Stimulated activated CD8-positive, alpha-beta memory T cell treated with anti-CD3 and anti-CD28 coated beads, Interleukin-12 subunit alpha, Interleukin-12 subunit beta, amount 100 ng/mL, for 1 hour (primary cell): ENCODE results near the gene TOMM22.
A peak's percentile ranks its signal among the peaks of the same experiment; 100 is the strongest.

Experiments
- DNase-seq: peaks from one replicate; pipeline ENCODE4 v3.0.0-alpha.2; 2020; ENCODE audit warnings: low read depth

Gene TOMM22

DNA sequence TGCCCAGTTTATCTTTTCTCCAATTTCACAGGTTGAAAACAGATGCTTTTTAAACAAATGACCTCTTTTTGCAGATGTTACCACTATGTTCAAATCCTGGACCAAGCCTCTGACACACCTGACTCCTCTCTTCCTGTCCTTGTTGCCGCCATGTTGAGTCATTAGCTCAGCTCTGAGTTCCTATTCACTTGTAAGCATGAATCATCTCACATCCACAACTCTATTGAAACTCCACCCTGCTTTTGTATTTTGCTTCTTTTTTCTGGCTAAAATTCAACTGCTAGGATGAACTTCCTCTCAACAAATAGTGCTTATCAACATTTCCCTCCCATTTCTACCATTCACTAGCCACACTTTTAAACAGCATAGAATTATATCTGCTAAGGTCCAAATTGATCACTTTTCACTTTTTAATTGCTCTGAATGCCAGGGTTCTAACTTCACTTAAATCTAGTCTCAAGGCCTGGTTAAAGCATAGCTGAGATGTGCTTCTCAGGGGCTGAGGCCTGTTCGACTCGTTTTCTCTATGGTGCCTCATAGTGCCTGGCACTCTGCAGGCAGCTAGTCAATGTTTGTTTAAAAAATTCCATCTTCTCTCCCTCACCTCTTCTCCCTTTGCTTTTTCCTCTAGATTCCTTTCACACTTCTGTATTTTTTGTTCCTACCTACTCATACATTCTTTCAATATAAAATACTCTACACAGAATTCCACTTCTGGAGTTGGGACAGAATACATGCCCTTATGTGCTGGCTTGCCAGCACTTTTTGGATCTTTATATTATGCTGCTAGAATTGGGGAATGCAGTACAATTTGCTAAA is 15.1 kb downstream of the TOMM22 start:
- peak; percentile 23 for DNase-seq

DNA sequence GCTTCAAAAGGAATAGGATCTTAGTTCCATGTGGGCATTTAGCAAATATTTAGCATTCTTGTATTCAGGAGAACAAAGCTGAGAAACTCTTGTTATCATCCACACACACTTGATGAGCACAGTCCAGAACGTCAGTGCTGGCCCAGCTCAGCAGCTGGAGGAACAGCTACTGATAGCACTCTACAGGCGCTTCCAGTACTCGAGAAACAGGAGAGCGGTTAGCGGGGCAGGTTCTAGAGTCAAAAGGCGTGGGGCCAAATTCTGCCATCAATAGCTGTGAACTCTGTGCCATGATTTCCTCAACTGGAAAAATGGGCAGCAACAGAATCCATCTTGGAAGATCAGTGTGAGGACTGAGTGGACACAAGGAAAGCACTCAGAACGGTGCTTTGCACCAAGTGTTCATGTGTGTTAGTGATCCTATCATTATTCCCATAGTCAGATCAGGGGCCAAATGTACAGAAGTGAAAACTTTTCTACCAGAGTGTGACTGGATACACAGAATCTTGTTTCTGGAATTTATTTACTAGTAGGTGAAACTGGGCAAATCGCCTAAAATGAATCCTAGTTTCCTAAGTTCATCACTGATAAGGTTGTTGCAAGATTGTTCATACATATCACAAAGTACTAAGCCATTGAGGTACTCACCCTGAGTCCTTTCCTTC is 15.8 kb downstream of the TOMM22 start:
- no peak for DNase-seq

DNA sequence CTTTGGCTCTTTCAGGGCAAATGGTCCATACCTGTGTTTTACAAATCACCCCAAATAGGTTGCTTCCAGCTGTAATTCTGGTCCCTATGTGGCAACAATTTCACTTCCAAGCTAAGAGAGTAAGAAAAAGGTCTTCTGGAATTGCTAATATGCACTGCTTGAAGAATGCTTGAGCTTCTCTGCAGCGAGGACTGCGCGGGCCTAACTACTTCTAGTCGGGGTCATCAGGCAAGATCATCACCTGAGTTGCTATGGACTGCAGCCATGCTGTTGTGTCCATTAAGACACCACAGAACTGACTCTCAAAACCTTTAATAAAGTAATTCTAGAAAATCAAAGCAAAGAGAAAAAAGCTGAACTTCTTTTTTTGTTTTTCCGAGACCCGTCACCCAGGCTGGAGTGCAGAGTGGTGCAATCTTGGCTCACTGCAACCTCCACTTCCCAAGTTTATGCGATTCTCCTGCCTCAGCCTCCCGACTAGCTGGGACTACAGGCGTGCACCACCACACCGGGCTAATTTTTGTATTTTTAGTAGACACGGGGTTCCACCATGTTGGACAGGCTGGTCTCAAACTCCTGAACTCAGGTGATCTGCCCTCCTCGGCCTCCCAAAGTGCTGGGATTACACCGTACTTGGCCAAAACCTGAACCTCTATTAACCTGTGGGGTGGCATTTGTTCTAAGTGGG is 16.8 kb downstream of the TOMM22 start:
- DNase-seq = no peak

DNA sequence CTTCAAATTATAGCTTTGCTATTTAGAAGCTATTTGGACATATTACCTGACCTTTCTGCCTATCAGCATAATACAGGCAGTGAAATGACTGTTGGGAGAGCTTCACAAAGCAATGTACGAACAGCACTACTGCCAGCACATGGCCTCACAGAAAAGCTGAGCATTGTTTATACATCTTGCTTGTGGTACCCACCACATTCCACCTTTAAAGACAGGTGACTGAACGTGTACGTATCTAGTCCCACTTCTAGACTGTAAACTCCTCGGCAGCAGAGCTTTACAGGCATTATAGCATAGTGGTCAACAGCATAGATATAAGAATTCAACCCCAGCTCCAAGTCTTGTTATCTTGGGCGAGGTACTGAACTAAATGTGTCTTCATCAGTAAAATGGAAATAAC is 17.4 kb downstream of the TOMM22 start:
- no peak for DNase-seq

DNA sequence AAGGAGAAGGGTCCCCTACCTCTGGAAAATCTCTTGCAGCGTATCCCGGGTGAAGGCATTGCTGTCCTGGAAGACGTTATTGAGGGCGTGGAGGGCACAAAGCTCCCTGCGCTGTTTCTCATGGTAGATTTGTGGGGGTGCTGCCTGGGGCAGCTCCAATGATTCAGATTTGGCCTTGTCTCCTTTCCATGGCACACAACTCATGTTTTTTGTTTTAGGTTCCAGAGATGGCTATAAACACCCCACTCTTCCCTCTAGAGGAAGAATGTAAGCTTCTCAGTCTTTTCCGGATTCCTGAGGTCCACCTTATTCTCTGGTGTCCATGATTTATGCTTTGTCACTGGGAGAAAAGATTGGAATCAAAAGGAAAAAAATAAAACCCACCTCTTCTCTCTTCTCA is 18.0 kb downstream of the TOMM22 start:
- no peak for DNase-seq

DNA sequence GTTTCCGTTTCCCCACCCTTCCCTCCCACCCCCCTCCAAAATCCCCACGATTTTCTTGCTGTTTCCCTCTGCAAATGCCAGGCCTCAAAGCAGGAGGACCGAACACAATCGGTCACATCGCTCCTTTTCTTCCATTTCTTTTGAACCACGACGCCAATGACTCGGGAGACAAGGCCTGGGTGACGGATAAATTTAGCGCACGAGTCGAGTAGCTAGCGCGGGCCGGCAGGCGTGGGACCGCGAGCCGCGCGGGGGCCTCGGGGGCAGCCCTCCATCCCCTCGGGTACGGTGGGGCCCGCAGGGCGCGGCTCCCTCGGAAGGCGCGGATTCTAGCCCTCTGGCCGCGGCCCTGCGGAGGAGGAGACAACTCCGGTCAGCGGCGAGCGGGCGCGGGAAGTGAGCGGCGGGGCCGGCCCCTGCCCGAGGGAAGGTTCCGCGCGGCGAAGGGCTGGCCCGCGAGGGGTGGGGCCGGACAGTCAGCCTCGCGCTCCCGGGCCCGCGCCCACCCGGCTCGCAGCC is 18.6 kb downstream of the TOMM22 start:
- no peak for DNase-seq

DNA sequence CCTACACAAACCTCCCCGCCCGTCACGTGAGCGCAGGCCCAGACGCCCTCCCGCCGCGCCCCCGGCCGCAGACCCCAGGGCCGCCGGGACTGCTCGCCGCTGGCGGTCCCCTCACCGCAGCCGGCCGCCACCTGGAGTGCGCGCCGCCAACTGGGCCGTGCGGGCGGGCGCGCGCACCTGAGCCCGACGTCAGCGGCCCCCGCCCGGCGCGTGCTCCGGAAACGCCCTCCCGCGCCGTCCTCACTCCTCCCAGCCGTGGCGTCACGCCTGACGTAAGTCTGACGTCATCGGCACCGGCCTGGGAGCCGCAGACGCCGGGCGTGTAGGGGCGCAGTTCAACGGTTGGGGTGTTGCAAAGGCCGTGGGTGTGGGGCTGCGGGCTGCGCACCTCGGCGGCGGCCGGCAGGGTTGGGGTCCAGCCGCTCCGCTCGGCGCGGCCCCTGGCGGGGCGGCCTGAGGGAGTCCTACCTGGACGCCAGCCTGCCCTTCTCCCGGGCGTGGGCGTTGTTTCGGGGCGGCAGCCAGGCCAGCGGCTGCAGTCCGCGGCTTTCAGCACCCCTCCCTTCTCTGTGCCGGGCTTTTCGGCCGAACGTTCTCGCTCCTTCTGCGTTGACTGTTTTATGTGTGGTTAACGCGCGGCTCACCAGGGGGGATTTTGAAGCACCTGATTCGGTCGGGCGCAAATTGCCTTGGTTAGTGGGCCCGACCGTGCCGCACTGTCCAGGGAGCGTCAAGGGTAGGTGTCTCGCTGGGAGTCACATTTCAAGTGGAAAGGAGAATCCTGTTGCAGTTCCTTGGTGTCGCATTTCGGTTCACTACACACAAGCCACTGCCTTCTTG is 19.3 kb downstream of the TOMM22 start, which contains the start of gene JOSD1:
TSS of gene JOSD1 (minus strand) at position 155 of the 840 bp plus-strand sequence. CDS start 956 bp downstream, outside the sequence.
- DNase-seq = peak; percentile 97

DNA sequence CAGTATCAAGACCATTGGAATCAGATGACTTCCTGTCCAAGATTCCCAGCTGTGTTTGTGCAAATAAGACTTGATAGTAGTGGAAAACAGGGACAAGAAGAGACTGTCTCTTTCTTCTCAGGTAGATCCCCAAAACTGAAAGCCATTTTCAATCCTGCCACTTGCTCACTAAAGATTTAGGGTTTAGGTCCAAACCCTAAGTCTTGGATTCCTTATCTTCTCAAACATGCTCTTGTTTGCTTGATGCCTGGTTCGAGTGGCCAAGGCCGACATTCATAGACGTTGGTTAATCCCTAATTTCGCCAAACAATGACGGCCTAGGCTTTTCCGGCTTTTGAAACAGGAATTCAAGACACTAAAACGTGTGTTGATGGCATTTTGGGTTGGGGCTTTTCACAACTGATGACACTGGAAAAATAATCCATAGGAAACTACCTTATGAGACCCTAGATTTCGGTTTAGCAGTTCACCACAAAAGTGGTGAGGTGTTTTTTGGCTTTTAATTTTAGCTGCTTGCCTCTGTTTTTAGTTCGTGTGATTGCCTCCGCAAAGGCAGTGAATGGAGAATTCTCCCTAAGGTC is 23.0 kb downstream of the TOMM22 start:
- DNase-seq = no peak

DNA sequence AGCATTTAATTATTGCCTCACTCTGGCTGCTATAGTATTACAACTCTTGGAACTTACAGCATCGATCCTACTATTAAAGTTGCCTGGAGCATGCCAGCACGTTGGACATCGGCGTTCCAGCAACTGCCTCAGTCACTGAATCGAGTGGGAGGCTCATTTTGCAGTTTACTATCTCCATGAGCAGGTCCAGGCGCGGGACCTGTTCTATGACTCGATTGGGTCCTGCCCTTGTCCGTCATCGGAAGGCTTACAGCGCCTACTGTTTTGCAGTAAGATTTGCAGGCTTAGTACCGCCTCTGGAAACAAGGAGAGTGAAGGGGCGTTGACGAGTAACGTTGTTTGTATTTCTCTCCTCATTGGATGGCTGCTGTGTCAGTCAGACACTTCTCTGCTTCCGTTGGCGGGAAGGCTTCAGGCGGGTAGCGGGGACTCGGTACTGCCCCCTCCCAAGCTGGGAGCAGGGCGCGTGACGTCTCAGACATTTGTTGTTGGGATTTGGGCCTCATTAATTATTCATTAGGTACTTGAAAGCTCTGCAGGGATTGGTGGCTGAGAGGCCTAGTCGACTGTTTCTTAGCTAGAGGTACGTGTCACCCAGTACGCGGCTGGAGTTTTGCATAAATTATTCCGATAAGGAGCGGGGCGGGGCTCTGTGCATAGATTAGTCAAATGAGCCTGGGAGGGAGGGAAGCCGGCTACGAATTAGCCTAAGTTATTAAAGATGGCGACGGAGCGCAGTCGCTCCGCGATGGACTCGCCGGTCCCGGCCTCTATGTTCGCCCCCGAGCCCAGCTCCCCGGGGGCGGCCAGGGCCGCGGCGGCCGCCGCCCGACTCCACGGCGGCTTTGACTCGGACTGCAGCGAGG is 23.7 kb downstream of the TOMM22 start, which contains the start of gene GTPBP1:
TSS of gene GTPBP1 (plus strand) at position 710 of the 866 bp plus-strand sequence. CDS start at position 722, 12 bp downstream.
- DNase-seq = peak; percentile 94

DNA sequence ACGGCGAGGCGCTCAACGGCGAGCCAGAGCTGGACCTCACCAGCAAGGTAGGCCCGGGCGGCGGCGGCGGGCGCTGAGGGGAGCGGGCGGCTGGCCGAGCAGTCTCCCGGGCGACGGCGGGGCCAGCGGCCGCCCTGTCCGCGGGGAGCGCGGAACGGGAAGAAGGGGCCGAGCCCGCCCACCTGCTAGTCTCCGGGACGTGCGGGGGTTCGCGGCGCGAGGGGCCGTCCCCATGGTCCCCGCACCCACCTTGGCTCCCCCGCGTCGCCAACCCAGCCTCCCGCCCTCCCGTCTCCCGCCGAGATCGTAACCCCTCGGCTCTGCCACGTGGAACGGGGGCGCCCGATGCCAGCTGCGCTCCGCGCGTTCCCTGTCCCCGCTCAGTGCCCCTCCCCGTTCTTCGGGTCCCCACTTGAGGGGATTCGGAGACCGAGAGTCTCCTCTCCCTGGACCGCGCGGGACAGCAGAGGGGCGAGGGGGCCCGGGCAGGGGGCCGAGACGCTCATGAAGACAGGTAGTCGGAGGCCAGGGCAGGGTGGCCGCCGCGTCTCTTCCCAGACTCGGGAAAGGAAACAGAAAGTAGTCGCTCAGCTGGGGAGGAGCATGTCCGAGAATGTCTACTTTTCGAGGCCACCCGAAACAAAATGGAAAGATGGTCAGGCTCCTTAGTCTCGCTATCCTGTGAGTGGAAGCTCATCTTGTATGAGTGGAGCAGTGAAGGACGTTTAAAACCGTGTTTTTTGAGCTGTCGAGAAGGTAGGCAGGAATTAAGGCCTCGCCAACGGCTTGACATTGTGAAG is 24.5 kb downstream of the TOMM22 start:
- DNase-seq = no peak

DNA sequence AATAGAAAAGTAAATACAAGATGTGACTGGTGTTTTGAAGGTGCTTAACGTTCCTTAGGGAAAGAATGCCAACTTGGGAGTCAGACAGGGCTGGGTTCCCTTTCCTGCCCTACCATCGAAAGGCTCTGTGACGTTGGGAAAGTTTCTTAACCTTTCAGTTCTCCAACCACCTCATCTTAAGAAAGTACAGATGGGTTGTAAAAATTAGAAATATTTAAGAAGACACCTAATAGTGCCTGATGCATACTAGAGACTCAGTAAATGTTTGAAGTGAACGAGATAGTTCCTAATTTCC is 25.1 kb downstream of the TOMM22 start:
- no peak for DNase-seq

DNA sequence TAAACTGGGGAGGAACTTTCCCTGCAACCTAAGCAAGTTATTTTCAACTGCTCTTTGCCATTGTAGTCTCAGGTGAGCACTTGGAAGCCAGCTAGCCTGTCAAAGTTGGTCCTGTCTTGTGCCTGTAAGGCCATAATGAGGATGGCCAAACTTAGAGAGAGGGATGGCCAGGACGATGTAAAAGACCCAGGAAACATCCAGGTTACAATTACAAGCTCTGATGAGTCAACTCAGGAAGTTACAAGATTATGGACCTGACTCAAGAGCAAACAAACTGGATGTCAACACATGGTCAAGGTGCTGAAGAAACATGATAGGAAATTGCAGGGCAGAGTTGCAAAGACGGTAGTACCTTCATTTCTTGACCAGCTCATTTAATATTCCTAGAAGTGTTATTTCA is 25.6 kb downstream of the TOMM22 start:
- no peak for DNase-seq

DNA sequence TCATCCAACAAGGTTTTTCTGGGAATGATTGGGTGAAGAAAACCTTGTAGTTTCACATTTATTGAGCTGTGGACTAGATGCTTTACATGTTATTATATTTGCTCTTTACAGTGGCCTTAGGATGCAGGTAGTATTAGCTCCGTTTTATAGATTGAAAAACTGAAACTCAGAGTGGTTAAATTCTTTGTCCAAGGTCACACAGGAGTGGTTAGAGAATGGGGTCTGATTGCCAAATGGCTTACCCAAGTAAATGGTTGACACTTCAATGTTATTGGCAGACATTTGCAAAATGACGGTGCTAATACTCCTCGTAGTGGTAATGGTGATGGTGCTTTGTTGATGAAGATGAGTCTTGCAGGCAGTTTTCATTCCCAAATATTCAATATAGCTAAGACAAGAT is 26.2 kb downstream of the TOMM22 start:
- DNase-seq = no peak

DNA sequence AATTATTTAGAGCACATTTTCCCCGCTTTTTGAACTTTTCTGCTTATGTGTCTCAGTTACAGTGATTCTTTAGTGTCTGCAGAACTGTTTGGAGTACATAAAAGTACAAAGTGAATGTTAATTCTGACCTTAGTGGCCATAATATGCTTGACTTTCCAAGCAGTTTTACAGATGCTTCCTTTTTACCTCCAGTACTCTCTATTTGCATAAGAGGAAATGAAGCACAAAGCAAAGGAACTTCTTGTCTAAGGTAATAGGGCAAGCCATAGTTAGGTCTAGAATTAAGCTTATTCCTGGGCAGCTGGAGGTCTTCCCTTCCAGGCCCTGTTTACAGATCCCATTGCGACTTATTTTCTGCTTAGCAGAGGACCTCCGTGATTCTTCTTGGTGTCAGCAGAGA is 27.5 kb downstream of the TOMM22 start:
- no peak for DNase-seq

DNA sequence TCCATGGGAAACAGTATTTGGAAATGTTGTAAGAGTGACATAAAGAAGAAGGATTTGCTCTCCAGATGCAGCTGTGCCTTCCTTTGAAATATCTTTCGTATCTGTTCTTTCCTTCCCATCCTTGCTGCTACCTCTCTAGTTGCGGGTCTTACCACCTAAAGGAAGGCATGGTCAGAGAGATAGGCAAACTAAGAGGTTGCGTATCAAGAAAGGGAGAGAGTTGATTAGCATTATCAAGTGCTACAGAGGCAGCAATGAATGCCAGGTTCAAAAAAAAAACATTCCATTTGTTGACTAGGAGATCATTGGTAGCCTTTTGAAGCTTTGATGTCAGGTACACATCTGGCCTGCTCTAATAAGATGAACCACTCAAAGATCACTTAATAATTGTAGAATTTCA is 28.6 kb downstream of the TOMM22 start:
- DNase-seq = no peak

DNA sequence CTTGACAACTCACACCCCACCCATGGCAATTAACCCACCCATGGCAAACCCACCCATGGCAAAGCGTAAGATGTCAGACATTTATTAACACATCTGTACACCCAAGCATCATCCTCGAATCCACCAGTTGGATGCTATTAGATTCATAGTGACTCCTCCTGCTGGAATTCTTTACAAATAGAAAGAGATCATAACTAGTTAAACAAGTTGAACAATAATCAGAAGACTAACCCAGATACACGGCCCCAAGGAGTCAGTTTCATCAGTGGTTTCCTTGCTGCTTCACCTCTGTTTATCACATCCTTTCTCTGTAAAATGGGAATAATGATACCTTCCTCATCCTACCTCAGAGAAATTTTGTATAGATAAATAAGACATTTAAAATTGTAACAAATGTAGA is 29.1 kb downstream of the TOMM22 start:
- DNase-seq = no peak

DNA sequence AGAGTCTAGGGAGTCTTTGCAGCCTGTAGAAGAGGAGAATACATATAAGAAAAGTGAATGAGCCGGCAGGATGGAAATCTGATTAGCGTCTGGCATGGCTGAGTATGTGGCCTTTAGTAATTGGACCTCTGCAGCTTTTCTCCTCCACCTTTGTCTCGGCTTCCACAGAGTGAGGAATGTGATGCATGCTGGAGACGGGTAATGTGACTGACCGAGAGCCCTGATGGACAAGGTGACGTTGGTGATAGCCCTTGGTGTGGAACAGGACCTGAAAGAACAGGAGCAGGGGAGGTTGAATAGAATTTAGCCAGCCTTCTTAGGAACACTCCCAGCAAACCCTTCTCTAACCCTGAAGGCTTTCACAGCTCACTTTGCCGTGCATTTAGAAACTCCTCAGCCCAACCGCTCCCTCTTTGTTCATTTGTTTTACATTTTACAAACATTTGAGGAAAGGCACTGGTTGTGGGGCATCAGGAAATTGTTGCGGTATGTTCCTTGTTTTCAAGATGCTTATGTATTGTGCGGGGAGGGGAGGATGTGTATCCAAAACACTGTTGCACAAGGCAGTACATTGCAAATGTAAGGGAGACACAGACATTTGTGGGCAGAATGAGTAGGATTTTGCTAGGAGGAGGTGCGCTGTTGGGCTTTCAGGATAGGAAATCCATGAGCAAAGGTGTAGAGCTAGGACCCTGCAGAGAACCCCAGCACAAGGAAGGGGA is 30.9 kb downstream of the TOMM22 start:
- DNase-seq = no peak

DNA sequence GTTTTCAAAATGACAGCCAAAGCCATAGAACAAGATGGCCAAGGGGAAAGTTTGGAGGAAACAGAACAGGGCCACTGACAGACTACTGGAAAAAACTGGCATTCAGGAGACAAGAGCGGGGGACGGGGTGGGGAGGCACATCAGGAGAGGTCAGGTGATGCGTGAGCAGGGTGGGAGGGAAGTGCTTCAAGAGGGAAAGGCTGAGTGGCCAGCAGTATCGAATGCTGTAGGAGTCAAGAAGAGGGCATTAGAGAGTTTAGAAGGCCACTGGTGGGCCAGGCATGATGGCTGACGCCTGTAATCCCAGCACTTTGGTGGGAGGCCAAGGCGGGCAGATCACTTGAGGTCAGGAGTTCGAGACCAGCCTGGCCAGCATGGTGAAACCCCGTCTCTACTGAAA is 32.2 kb downstream of the TOMM22 start:
- no peak for DNase-seq

DNA sequence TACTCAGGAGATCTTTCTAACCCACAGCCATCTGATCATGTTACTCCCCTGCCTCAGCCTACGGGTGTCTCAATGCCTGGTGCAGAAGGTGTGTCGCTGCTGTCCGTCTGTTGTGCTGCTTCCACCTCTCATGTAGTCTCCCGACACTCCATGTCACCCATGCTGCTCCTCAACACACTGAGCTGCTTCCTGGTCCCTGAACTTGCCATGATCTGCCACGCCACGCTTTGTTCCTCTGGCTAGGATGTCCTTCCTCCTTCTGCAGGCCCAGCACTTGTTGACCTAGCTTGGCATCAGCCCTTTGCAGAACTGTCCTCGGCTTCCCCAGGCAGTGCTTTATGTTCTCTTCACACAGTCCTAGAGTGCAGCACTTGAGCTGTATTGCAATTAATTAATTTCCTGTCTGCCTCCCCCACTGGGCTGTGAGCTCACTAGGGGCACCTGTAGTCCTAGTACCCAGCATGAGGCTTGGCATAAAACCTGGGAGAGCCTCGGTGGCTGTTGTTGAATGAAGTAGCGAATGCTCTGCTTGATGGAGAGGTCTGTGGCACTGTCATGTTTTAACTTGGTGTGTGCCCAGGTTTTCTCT is 33.5 kb downstream of the TOMM22 start:
- no peak for DNase-seq
